ENCODE data around the gene UXT.

DNA sequence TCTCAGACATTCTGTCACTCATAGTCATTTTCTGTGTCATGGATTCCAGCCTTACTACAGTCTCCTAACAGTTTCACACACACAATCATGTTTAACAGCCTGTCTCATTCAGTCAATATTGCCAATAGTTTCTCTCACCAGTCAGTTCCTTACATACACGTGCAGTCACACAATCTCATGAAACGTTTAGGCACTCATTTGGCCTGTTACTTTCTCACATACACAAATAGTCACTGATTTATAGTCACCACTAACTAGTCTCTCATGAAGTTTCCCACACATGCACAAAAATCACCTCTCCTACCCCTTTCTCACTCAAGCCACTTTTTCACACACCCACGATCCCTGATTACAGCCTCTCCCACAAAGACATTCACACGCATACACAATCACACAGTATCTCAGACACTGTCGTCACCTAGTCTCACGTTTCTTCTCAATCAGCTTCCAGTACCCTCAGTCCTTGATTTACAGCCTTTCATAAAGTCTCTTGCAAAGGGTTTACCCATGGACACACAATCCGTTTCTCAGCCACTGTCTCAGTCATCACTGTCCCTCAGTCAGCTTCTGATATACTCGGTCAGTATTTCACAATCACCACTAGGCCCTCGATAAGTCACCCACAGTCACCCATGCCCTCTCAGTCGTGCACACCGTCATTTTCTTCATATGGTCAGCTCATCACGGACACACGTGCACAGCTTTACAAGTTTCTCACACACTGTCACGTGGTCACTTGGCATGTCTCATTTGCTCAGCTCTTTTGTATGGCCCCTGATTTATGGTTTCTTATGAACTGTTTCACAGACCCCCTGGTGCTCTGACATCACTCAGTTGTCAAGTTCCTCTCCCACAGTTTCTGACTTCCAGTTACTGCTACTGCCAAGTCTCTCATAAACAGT lies 25.0 kb downstream of the UXT start:
- no peak for TF ChIP-seq GATA2 (IDR thresholded peaks at IDR 0.05; ENCODE audit: low read depth, low read length)
- no peak for TF ChIP-seq GATA3 (IDR thresholded peaks at IDR 0.05; ENCODE audit: low read depth, low read length)

All from SH-SY5Y (cell line).